ENCODE results near the gene PIK3C2G.
"Not testable (repeated sequence)": the region's sequence is repeated elsewhere in the genome, so short reads cannot be mapped to it uniquely, and the experiment has no call there.

The PIK3C2G gene

GRCh38 chr12:18261273-18261672 is at the start of gene PIK3C2G:
PIK3C2G (plus strand) TSS chr12:18261518; CDS start chr12:18282082, 20,564 bp downstream.
- intact Hi-C loops (cut with DNase I), result no loop called here
- DNase-seq, result no peak

GRCh38 chr12:18217966-18218365 is 43.4 kb upstream of the PIK3C2G start:
- intact Hi-C loops (cut with DNase I), result no loop called here
- no peak for DNase-seq

- no peak for DNase-seq
- intact Hi-C loops (cut with DNase I), result loop anchor here (5.0 kb wide), 1 partner anchor 79 kb away; no protein-coding TSS in a partner anchor
These were observed 39.6 kb upstream of the PIK3C2G start for GRCh38 chr12:18221726-18222125.

- intact Hi-C loops (cut with DNase I), result loop anchor here (5.0 kb wide), 1 partner anchor 80 kb away; no protein-coding TSS in a partner anchor
- no peak for DNase-seq
These were observed 38.6 kb upstream of the PIK3C2G start for GRCh38 chr12:18222699-18223098.

GRCh38 chr12:18224745-18225144 is 36.6 kb upstream of the PIK3C2G start:
- intact Hi-C loops (cut with DNase I), result loop anchor here (5.0 kb wide), 1 partner anchor 82 kb away; no protein-coding TSS in a partner anchor
- DNase-seq, result no peak

GRCh38 chr12:18239526-18239925 is 21.8 kb upstream of the PIK3C2G start:
- intact Hi-C loops (cut with DNase I), result no loop called here
- DNase-seq, result no peak

GRCh38 chr12:18242380-18243089 is 18.8 kb upstream of the PIK3C2G start:
- intact Hi-C loops (cut with DNase I), result no loop called here
- no peak for DNase-seq

GRCh38 chr12:18243238-18243637 is 18.1 kb upstream of the PIK3C2G start:
- intact Hi-C loops (cut with DNase I), result no loop called here
- no peak for DNase-seq

- no peak for DNase-seq
- intact Hi-C loops (cut with DNase I), result no loop called here
These were observed 15.3 kb upstream of the PIK3C2G start for GRCh38 chr12:18246066-18246465.

GRCh38 chr12:18250313-18250916 is 10.9 kb upstream of the PIK3C2G start:
- no peak for DNase-seq
- intact Hi-C loops (cut with DNase I), result loop anchor here (5.0 kb wide), 1 partner anchor 937 kb away; no protein-coding TSS in a partner anchor

- intact Hi-C loops (cut with DNase I), result loop anchor here (5.0 kb wide), 1 partner anchor 933 kb away; no protein-coding TSS in a partner anchor
- DNase-seq, result no peak
These were observed 7.2 kb upstream of the PIK3C2G start for GRCh38 chr12:18254081-18254480.

GRCh38 chr12:18255004-18255403 is 6.3 kb upstream of the PIK3C2G start:
- DNase-seq, result peak in 1 of 10 donors; percentile 54
- intact Hi-C loops (cut with DNase I), result not testable (repeated sequence)

- no peak for DNase-seq
- intact Hi-C loops (cut with DNase I), result no loop called here
These were observed 4.1 kb upstream of the PIK3C2G start for GRCh38 chr12:18257251-18257650.

GRCh38 chr12:18258929-18259328 is 2.4 kb upstream of the PIK3C2G start:
- DNase-seq, result no peak
- intact Hi-C loops (cut with DNase I), result no loop called here

GRCh38 chr12:18259906-18260682 is 1.2 kb upstream of the PIK3C2G start:
- intact Hi-C loops (cut with DNase I), result no loop called here

GRCh38 chr12:18261906-18262305 is 588 bp downstream of the PIK3C2G start:
- no peak for DNase-seq
- intact Hi-C loops (cut with DNase I), result no loop called here

More at GRCh38 chr12:18259906-18260682, 1.2 kb upstream of the PIK3C2G start:
- DNase-seq, result no peak

- DNase-seq, result no peak
- intact Hi-C loops (cut with DNase I), result no loop called here
These were observed 1.2 kb downstream of the PIK3C2G start for GRCh38 chr12:18262514-18262913.

GRCh38 chr12:18264581-18265075 is 3.3 kb downstream of the PIK3C2G start:
- DNase-seq, result no peak
- intact Hi-C loops (cut with DNase I), result no loop called here

GRCh38 chr12:18267427-18268099 is 6.2 kb downstream of the PIK3C2G start:
- intact Hi-C loops (cut with DNase I), result no loop called here
- DNase-seq, result peak in 1 of 10 donors; percentile 24

- intact Hi-C loops (cut with DNase I), result no loop called here
These were observed 9.7 kb downstream of the PIK3C2G start for GRCh38 chr12:18270958-18271460.

More at GRCh38 chr12:18270958-18271460, 9.7 kb downstream of the PIK3C2G start:
- DNase-seq, result no peak

Measured in posterior cingulate gyrus (tissue), 11 donors.